H1 (cell line): Measurements from ENCODE around the gene NFX1. TPM values are rescaled to one million over a fixed set of nuclear protein-coding genes. Genes with fewer than 3 reads are reported as not detected.
A peak's percentile ranks its signal among the peaks of the same experiment; 100 is the strongest.

Experiments used
- KDM1A ChIP-seq: fragments of 200-600, 300-600 bp; sonication (generic); IDR thresholded peaks from 2 replicates; pipeline ENCODE4 v1.7.1; 2016; ENCODE audit warnings: mild to moderate bottlenecking, low read length, borderline replicate concordance
- polyA plus RNA-seq, 7 experiments: library from polyadenylated mRNA; depleted of rRNA in 3 of 7; stranded (reverse) in 5 of 7; unstranded in 2 of 7; fragments of >200 nt in 5 of 7; fragments of 200-250 nt in 2 of 7; gene quantifications; 1 replicate in 5 of 7; 2 replicates in 1 of 7; 4 replicates in 1 of 7; pipeline versions ENCODE4 v1.2.1 to v1.2.3, GENCODE V29; 2011 to 2013; ENCODE audit warnings: missing spikeins in 2 of 7, mixed read lengths in 2 of 7
- total RNA-seq: library from RNA; stranded (reverse); fragmentation: NEBNext Ultra II Directional; extraction: Animal tissue kit (Norgen Biotek cat#: 25700); gene quantifications from 2 replicates; pipeline ENCODE4 v1.2.1, GENCODE V29; 2021
- TF ChIP-seq, protein P1 (sequence below), 3 experiments: IDR thresholded peaks; 1 replicate in 2 of 3; 2 replicates in 1 of 3; pipeline versions ENCODE4 v1.5.1 to v1.6.1; 2011; ENCODE audit warnings: low read length in 3 of 3, mild to moderate bottlenecking in 3 of 3, inconsistent platforms in 2 of 3, low read depth in 1 of 3, moderate library complexity in 1 of 3; ENCODE audit not compliant: insufficient read depth in 1 of 3; ENCODE audit errors: control extremely low read depth in 1 of 3
- TF ChIP-seq, protein P2 (sequence below): fragments of 300-600 bp; sonication (generic); IDR thresholded peaks from 2 replicates; pipeline ENCODE4 v1.7.1; 2012; ENCODE audit warnings: low read length, moderate library complexity, mild to moderate bottlenecking, inconsistent platforms; ENCODE audit not compliant: insufficient replicate concordance

The NFX1 gene
- total and polyA plus RNA-seq, 2 of the 8 experiments (the other 6 are each of a cell fraction or from before 2014, with no cell fraction given), result 19.4 to 28.4 TPM

DNA sequence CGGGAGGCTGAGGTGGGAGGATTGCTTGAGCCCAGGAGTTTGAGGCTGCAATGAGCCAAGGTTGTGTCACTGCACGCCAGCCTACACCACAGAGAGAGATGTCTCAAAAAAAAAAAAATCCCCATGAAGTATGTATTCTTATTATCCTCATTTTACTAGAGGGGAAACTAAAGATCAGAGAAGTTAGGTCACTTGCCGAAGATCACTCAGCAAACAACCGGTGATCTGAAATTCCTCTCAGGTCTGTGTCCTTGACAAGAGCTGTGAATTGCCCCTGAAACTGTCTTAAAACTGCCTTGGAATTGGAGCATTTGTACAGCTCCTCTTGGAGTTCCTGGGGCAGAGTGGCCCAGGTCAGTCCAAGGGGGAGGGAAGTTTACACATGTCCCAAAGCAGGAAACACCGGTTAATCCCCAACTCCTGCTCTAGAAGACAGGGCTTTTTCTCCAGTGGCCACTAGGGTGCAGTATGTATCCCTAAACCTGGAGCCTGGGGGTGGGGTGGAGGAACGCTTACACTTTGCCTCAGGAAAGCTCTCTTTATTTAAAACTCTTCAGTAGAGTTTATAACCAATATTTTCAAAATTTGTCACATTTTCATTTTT, 84.4 kb downstream of the NFX1 start (continued):
- TF ChIP-seq, protein P1, sequence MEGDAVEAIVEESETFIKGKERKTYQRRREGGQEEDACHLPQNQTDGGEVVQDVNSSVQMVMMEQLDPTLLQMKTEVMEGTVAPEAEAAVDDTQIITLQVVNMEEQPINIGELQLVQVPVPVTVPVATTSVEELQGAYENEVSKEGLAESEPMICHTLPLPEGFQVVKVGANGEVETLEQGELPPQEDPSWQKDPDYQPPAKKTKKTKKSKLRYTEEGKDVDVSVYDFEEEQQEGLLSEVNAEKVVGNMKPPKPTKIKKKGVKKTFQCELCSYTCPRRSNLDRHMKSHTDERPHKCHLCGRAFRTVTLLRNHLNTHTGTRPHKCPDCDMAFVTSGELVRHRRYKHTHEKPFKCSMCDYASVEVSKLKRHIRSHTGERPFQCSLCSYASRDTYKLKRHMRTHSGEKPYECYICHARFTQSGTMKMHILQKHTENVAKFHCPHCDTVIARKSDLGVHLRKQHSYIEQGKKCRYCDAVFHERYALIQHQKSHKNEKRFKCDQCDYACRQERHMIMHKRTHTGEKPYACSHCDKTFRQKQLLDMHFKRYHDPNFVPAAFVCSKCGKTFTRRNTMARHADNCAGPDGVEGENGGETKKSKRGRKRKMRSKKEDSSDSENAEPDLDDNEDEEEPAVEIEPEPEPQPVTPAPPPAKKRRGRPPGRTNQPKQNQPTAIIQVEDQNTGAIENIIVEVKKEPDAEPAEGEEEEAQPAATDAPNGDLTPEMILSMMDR (IDR thresholded peaks at IDR 0.05; ENCODE audit: control extremely low read depth in 1 of 3, insufficient read depth in 1 of 3, low read depth in 1 of 3, low read length in 3 of 3), result peak; percentile 66 to 85 (median 79)
- TF ChIP-seq KDM1A, result peak; percentile 81; the same call in 1 of the 2 replicates
- TF ChIP-seq, protein P2, sequence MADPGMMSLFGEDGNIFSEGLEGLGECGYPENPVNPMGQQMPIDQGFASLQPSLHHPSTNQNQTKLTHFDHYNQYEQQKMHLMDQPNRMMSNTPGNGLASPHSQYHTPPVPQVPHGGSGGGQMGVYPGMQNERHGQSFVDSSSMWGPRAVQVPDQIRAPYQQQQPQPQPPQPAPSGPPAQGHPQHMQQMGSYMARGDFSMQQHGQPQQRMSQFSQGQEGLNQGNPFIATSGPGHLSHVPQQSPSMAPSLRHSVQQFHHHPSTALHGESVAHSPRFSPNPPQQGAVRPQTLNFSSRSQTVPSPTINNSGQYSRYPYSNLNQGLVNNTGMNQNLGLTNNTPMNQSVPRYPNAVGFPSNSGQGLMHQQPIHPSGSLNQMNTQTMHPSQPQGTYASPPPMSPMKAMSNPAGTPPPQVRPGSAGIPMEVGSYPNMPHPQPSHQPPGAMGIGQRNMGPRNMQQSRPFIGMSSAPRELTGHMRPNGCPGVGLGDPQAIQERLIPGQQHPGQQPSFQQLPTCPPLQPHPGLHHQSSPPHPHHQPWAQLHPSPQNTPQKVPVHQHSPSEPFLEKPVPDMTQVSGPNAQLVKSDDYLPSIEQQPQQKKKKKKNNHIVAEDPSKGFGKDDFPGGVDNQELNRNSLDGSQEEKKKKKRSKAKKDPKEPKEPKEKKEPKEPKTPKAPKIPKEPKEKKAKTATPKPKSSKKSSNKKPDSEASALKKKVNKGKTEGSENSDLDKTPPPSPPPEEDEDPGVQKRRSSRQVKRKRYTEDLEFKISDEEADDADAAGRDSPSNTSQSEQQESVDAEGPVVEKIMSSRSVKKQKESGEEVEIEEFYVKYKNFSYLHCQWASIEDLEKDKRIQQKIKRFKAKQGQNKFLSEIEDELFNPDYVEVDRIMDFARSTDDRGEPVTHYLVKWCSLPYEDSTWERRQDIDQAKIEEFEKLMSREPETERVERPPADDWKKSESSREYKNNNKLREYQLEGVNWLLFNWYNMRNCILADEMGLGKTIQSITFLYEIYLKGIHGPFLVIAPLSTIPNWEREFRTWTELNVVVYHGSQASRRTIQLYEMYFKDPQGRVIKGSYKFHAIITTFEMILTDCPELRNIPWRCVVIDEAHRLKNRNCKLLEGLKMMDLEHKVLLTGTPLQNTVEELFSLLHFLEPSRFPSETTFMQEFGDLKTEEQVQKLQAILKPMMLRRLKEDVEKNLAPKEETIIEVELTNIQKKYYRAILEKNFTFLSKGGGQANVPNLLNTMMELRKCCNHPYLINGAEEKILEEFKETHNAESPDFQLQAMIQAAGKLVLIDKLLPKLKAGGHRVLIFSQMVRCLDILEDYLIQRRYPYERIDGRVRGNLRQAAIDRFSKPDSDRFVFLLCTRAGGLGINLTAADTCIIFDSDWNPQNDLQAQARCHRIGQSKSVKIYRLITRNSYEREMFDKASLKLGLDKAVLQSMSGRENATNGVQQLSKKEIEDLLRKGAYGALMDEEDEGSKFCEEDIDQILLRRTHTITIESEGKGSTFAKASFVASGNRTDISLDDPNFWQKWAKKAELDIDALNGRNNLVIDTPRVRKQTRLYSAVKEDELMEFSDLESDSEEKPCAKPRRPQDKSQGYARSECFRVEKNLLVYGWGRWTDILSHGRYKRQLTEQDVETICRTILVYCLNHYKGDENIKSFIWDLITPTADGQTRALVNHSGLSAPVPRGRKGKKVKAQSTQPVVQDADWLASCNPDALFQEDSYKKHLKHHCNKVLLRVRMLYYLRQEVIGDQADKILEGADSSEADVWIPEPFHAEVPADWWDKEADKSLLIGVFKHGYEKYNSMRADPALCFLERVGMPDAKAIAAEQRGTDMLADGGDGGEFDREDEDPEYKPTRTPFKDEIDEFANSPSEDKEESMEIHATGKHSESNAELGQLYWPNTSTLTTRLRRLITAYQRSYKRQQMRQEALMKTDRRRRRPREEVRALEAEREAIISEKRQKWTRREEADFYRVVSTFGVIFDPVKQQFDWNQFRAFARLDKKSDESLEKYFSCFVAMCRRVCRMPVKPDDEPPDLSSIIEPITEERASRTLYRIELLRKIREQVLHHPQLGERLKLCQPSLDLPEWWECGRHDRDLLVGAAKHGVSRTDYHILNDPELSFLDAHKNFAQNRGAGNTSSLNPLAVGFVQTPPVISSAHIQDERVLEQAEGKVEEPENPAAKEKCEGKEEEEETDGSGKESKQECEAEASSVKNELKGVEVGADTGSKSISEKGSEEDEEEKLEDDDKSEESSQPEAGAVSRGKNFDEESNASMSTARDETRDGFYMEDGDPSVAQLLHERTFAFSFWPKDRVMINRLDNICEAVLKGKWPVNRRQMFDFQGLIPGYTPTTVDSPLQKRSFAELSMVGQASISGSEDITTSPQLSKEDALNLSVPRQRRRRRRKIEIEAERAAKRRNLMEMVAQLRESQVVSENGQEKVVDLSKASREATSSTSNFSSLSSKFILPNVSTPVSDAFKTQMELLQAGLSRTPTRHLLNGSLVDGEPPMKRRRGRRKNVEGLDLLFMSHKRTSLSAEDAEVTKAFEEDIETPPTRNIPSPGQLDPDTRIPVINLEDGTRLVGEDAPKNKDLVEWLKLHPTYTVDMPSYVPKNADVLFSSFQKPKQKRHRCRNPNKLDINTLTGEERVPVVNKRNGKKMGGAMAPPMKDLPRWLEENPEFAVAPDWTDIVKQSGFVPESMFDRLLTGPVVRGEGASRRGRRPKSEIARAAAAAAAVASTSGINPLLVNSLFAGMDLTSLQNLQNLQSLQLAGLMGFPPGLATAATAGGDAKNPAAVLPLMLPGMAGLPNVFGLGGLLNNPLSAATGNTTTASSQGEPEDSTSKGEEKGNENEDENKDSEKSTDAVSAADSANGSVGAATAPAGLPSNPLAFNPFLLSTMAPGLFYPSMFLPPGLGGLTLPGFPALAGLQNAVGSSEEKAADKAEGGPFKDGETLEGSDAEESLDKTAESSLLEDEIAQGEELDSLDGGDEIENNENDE, result peak; percentile 67
